Nucleus accumbens (tissue), 56 donors: Measurements from ENCODE around the gene COL24A1.
A peak's percentile ranks its signal among the peaks of the same experiment; 100 is the strongest.
"Not testable (repeated sequence)": the region's sequence is repeated elsewhere in the genome, so short reads cannot be mapped to it uniquely, and the experiment has no call there.

ENCODE experiments used
- DNase-seq, 56 donors: peaks; one replicate each; lab custom pipeline; 2025; lab: John Stamatoyannopoulos, UW

The COL24A1 gene

DNA sequence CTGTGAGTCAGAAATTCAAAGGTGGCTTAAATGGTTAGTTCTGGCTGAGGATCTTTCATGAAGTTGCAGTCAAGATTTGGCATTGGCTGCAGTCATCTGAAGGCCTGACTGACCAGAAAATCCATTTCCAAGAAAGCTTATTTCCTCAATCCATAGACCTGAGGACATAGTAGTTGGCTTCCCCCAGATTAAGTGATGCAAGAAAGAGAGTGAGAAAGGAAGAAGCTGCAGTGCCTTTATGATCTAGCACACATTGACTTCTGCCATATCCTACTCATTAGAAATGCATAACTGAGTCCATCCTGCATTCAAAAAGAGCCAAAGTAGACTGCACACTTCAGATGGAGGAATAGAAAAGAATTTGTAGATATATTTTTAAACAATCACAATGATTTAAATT is 222.6 kb downstream of the COL24A1 start:
- no peak for DNase-seq

DNA sequence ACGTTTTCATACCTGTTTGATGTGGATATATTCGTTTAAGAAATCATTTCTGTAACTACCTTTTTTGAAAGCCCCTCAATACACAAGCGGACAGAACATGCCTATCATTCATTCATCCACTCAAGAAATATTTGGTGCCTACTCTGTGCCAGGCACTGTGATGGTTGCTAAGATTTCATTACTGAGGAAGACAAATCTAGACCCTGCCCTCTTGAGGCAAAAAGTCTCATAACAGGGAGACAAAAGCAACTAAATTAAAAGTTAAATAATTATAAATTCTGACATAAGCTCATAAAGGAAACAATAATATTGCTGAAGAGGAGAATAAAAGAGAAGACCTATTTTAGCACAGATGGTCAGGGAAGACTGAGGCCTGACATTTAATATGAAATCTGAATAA is 244.8 kb downstream of the COL24A1 start:
- DNase-seq: no peak

DNA sequence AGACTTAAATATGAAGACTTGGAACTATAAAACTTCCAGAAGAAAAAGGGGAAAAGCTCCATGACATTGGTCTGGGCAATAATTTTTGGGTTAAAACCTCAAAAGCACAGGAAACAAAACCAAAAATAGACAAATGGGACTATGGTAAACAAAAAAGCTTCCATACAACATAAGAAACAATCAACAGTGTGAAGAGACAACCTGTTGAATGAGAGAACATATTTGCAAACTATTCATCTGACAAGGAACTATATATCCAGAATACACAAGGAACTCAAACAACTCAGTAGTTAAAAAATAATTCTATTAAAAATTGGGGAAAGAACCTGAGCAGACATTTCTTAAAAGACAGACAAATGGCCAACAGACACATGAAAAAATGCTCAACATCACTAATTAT is 255.7 kb downstream of the COL24A1 start:
- no peak for DNase-seq

DNA sequence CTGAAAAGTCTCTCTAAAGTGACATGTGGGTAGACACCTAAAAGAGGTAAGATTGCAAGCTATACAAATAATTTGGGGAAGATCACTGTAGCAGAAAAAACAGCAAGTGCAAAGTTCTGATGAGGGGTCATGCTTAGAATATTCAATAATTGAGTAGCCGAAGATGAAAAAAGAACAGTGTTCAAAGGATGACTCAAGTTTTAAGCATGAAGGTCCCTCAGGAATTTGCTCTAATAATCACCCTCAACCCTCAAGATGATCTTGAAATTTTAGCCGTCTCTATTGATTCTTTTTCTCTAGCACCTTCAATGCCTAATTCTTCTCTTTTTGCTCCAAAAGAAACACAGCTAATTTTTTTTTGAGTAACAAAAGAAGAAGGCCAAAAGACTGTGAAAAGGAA is 257.7 kb downstream of the COL24A1 start:
- no peak for DNase-seq

DNA sequence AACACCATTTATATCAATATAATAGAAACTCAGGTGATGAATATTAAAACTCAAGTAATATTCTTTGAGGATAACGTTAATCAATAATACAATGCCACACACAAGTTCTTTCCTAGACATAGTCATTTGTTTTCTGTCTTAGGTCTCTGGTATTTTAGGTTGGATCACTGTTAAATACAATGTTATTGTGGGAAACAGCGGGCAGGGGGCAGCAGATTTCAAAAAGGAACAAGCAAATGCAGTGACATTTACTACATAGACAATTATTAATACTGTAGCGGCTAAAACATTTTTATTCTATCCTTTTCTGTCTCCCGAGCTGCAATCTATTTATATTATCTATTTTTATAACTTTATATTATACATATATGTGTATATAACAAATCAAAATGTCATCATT is 261.9 kb downstream of the COL24A1 start:
- DNase-seq: peak in 3 of 56 donors; percentile 0 to 13 (median 1)

DNA sequence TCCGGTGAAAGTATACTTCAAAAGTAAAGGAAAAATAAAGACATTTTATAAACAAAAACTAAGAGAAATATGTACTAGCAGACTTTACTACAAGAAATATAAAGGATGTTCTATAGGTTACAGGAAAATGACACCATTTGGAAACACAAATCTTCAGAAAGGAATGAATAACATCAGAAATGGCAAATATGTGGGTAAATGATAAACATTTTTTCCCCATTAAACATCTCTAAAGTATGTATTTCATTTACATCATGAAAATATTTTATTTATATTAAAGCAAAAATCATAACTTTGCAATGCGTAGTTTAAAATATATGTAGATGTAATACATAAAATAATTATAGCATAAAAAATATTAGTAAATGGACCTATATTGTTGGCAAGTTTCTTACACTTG is 264.2 kb downstream of the COL24A1 start:
- DNase-seq: no peak

DNA sequence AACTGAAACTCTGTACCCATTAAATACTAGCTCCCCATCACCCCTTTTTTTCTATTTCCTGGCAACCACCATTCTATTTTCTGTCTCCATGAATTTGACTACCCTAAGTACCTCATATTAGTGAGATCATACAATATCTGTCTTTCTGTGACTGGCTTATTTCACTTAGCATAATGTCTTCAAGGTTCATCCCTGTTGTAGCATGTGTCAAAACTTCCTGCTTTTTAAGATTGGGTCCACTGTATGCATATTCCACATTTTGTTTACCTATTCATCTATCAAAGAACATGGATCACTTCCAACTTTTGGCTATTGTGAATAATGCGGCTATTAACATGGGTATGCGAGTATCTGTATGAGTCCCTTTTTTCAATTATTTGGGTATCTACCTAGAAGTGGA is 266.7 kb downstream of the COL24A1 start:
- DNase-seq: no peak

DNA sequence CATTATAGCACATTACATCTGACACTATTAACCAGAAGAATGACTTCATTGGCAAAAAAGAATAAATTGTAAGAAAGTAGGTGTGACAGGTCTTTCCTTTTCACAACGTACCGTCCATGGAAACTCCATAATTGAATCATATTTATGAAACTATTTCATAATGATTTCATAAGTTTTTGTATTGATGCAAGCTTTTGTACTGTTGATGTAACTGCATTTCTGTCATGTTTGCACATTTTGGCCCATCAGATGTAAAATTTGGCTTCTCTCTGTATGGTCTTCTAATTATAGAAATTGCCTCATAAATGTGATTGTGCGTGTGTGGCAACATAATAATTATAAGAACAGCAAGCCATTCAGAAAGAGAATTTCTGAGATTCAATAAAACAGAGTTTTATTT is 267.7 kb downstream of the COL24A1 start:
- DNase-seq: no peak

DNA sequence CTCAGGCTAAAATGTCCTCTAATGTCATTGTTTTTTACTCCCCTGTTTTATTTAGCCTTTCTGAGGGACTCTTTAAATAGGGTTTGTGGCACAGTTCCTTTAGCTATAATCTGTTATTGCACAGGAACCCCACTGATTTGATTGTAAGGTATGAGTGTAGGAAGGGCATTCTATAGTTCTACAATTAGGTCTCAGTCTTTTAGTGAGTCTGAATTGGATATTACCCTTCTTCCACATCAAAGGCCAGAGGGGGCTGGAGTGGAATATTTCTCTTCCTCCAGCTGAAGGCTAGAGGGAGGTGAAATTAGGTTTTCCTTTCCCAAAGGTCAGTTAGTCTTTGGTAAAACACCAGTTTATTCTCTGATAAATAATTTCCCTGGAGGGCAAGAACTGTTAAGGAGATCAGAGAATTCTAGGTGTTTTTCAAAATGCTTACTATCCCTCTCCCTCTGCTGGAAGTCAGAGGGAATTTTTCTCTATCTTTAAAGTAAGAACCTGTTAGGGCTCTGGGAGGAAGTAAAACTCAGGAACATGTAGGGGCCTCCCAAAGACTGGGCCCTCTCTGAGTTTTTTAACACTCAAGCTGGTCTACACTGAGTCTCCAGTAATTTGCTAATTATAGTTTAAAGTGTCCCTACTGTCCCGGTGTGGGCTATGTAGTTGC is 272.1 kb downstream of the COL24A1 start:
- DNase-seq: no peak

DNA sequence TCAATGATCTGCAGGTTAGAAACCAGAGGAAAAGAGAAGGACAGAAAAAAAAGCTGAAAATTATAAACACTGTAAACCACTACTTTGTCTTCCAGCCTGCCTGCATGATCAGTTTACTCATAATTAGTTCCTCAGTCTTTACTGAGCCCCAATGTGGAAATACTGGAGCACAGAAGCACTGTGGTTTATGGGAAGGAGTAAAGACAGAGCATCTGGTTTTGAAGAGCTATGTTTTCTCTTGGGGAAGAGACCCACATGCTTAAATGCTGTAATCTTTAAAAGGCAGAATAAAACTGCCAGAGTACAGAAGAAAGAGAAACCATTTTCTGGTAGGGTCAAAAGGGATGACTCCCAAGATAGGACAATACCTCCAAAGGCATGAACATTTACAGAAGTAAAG is 289.4 kb downstream of the COL24A1 start:
- DNase-seq: no peak

DNA sequence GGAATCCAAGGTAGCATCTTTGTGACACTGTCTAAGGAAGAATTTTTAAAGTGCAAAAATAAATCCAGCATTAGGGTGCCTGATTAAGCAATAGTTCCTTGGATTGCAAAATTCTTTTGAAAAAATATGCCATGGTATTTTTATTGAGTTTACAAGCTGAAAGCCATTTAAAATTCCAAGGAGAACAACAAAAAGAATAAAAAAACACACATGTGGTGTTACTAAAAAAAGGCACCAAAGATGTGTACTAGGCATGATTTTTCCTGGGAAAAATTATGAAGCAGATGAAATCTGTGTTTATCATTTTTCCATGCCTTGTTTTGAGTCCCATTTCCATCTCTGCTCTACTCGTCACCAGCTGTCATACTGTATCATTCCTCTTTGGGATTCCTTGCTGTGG is 291.4 kb downstream of the COL24A1 start:
- no peak for DNase-seq

DNA sequence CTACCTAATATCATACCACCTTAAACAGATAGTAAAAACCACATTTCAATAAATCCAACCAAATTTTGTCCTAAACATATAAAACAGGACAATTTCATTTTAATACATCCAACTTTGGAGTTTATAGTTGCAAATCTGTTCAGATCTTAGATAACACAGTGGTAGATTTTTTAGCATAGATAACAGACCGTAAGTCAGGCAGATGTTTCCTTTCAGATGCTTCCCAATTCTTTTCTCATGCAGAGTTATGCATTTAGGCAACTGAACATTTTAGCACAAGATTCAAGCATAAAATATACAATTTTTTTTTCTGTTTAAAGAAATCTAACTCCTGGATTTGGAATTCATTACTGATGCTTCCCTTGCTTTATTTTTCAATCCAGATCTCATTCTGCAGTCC is 291.8 kb downstream of the COL24A1 start:
- DNase-seq: no peak

DNA sequence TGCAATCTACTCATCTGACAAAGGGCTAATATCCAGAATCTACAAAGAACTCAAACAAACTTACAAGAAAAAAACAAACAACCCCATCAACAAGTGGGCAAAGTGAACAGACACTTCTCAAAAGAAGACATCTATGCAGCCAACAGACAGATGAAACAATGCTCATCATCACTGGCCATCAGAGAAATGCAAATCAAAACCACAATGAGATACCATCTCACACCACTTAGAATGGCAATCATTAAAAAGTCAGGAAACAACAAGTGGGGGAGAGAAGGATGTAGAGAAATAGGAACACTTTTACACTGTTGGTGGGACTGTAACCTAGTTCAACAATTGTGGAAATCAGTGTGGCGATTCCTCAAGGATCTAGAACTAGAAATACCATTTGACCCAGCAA is 292.9 kb downstream of the COL24A1 start:
- not testable (repeated sequence) for DNase-seq

DNA sequence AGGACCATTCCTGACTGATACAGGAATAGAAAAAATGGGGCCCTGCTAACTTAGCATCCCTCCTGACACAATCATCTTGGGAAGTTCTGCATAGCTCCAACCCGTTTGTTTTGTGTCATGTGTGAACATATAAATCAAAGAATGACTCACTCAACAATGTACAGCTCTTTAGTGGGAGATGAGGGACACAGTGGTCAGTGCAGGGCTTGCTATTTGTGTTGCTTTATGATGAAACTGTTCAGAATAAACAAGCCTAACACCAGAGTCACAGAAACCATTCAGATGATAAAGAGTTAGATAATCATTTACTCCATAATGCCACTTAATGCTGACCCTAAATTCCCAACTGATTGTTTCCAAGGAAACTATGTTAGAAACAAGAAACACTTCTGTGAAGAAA is 294.1 kb downstream of the COL24A1 start:
- DNase-seq: no peak

DNA sequence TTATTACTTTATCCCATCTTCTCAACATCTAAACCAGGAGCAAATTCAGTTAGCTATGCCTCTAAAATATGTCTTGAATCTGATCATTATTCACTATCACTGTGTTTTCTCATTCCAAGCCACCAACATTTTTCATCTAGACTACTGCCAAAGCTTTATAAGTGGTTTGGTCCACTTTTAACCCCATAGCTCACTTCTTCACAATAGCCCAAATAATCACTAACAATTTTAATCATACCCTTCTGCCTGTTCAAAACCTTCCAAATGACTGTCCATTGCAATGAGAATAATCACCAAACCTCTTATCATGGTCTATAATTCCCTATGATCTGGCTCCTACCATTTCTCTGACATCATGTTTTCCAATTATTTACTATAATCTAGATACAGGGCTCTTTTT is 298.6 kb downstream of the COL24A1 start:
- no peak for DNase-seq

DNA sequence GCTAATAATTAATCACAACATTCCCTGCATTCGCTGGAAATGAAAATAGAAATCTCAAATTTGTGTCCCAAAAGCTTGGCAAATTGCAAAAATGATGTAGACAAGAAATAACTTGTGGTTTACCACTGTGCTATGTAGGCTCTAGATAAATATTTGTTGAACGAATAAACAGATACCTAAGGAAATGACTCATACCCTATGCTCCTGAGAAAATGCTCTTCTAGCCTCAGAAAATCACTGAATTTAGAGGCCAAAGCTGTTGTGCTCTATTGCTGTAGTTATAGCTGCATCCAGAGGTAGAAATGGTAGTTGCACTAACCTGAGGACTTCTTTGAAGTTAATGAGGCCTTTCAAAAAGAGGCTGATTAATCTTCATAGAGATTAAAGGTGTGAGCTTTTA is 306.3 kb downstream of the COL24A1 start:
- DNase-seq: no peak

DNA sequence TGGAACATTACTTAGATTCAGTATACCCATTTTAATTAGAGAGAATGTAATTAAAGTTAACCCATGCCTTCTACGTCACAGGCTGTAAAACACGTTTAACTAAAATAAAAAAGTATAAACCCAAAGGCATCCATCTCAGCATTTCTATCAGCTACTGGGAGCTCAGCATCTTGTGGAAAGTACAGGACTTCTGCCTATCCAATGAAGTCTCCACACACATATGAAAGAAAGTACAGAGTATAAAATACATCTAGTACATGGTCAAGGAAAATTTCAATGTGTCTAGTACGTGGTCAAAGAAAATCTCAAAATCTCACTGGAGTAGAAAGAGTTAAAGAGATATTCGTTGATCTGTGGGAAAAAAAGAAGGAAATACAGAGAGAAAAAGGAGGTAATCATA is 306.9 kb downstream of the COL24A1 start:
- DNase-seq: no peak

DNA sequence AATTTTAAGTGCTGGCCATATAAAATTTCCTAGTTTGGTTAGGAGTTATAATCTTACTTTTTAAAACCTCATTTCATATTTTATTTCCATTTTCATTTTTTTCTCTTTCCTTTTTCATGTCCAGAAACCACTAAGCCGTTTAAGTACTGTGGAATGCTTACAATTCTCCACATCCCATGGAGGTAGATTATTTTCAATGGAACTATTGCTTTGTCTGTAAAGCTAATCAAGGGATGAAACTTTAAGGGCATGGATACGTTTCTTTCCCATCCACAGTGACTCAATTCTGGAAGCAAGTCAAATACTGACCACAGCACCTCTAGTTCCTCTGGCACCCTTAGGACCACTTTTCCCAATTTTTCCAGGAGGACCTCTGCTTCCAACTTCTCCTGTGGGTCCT is 309.2 kb downstream of the COL24A1 start:
- DNase-seq: no peak

DNA sequence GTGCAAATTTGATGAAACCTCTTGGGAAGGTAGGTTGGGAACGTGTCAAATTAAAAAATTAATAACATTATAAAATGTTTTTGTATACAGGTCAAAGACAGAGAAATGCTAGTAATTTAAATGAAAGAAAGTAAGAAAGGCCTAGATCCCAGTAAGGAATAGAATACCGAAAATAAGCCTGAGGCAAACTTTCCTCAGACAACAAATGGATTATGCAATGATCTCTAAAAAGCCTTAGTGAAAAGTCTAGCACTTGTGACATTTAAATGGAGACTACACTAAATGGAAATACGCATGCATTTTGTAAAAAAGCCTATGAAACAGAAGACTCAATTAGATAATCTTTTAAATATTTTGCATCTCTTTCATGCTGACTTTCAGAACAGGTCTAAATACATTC is 309.9 kb downstream of the COL24A1 start:
- DNase-seq: no peak

DNA sequence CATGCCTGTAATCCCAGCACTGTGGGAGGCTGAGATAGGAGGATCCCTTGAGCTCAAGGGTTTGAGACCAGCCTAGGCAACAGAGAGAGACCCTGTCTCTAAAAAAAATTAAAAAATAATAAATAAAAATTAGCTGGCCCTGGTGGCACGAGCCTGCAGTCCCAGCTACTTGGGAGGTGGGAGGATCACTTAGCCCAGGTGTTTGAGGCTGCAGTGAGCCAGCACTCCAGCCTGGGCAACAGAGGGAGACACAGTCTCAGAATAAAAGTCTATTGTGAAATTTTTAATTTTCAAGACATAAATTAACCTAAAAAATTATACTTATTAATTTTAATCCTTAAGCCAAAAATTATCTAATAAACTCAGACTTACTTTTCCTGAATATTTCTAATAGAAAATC is 317.1 kb downstream of the COL24A1 start:
- no peak for DNase-seq

DNA sequence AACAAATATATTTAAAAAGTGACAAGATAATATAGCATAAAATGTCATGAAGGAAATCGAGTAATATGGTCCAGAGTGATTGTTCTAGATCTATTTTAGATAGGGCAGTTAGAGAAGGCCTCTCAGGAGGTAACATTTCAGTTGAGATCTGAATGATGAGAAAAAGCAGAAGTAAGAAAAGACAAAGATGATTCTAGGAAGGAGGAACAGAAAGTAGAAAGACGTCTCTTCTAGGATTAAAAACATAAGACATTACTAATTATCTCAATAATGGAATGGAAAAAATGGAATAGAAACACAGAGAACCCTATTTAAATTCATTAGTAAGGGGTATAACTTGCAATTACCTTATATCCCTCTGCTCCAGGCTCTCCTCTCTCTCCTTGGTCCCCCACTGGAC is 318.3 kb downstream of the COL24A1 start:
- DNase-seq: no peak

DNA sequence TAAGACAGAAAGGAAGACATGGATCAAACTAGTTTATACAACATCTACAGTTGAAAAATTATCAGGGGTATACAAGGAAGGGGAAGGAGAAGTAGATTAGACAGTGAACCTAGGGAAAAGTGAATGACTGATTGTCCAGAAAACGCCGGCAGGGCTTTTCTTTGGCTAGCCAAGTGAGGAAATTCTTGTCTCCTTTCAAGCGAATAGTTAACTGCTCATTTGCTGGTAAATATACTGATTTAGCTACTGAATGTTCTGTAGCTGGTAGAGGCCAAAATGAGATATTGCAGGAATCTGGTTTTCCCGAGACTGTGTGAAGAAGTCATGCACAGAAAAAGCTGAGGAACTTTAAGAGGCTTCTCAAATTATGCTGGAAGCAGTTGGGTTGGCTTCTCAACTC is 319.8 kb downstream of the COL24A1 start:
- DNase-seq: no peak

DNA sequence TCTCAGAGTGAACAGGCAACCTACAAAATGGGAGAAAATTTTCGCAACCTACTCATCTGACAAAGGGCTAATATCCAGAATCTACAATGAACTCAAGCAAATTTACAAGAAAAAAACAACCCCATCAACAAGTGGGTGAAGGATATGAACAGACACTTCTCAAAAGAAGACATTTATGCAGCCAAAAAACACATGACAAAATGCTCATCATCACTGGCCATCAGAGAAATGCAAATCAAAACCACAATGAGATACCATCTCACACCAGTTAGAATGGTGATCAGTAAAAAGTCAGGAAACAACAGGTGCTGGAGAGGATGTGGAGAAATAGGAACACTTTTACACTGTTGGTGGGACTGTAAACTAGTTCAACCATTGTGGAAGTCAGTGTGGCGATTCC is 323.4 kb downstream of the COL24A1 start:
- DNase-seq: not testable (repeated sequence)
